Measurements from ENCODE around the gene METTL13. TPM values are rescaled to one million over a fixed set of nuclear protein-coding genes. Genes with fewer than 3 reads are reported as not detected.

Gene METTL13
- total and polyA plus RNA-seq, 2 of the 4 experiments (the other 2 are of a cell fraction) = 25.1 to 26.3 TPM

- H3K79me1 ChIP-seq (ENCODE audit: low read depth in 1 of 2, low read length in 2 of 2) = peaks cover 5 to 14% of the 10 kb centered on the region in 2 experiments; a peak in 3 of 4 replicates
- H2AK9ac ChIP-seq (replicated peaks; ENCODE audit: low read depth, low read length, poor library complexity) = no peak overlapping the region
- in situ Hi-C loops (cut with MboI; ENCODE audit: low sequenced_read_pairs) = loop anchor here (25.0 kb wide), 1 partner anchor 612 kb away; the partner anchor contains the start of gene C1orf105
- peaks cover 15% of the 10 kb centered on the region for H3K36me3 ChIP-seq (ENCODE audit: control insufficient read depth, insufficient read depth, low read length)
- no peak overlapping the region for H3K14ac ChIP-seq (replicated peaks; ENCODE audit: low read depth, low read length)
- H2BK15ac ChIP-seq (ENCODE audit: low read depth, low read length) = no peak overlapping the region
- H3K9me3 ChIP-seq (ENCODE audit: control insufficient read depth, insufficient read depth, low read length) = no peaks in the 10 kb centered on the region
- H3K4me1 ChIP-seq (ENCODE audit: control insufficient read depth, insufficient read depth, low read length) = peaks cover 4% of the 10 kb centered on the region; the same call in 1 of the 2 replicates
- H3K4ac ChIP-seq (ENCODE audit: low read depth, low read length) = no peak overlapping the region
- ChIA-PET CTCF (interaction anchor here (0.7 to 6.9 kb wide), 12 partner anchors 18 to 637 kb away, joined by 3 to 138 read pairs (median 4); no protein-coding TSS in a partner anchor), POLR2A (ENCODE audit: unreplicated experiment) (no interaction called here)
- H2BK20ac ChIP-seq (ENCODE audit: low read depth, low read length) = no peak overlapping the region
- H3K56ac ChIP-seq (ENCODE audit: extremely low read depth, insufficient read depth, low read length) = no peak overlapping the region
- H3K4me3 ChIP-seq (ENCODE audit: insufficient read depth, low read depth, low read length) = no peak overlapping the region
- no peak overlapping the region for H3K18ac ChIP-seq (ENCODE audit: low read depth, low read length)
- no peak overlapping the region for H4K8ac ChIP-seq (ENCODE audit: low read depth in 2 of 2, low read length in 2 of 2)
- DNase-seq = no peak
- H2AFZ ChIP-seq (replicated peaks; ENCODE audit: low read length, poor library complexity) = no peak overlapping the region
- H3K9ac ChIP-seq (ENCODE audit: low read depth, low read length) = no peak overlapping the region
- TF ChIP-seq MAFK (IDR thresholded peaks at IDR 0.05; ENCODE audit: low read depth, low read length) (no peak), POLR2A (IDR thresholded peaks at IDR 0.05; ENCODE audit: low read depth, low read length) (no peak), FOS (IDR thresholded peaks at IDR 0.05; ENCODE audit: low read depth, low read length) (no peak), SMC3 (IDR thresholded peaks at IDR 0.05; ENCODE audit: low read depth, low read length) (no peak), NFE2L2 (IDR thresholded peaks at IDR 0.05; ENCODE audit: low read depth, low read length) (no peak), USF2 (IDR thresholded peaks at IDR 0.05; ENCODE audit: low read depth, low read length) (no peak), CEBPB (IDR thresholded peaks at IDR 0.05; ENCODE audit: low read depth, low read length) (no peak), CHD1 (IDR thresholded peaks at IDR 0.05; ENCODE audit: low read depth, low read length) (no peak), RCOR1 (IDR thresholded peaks at IDR 0.05; ENCODE audit: insufficient replicate concordance, low read length) (no peak), BHLHE40 (IDR thresholded peaks at IDR 0.05; ENCODE audit: low read depth, low read length) (no peak), RFX5 (IDR thresholded peaks at IDR 0.05; ENCODE audit: low read depth, low read length) (no peak), MAZ (IDR thresholded peaks at IDR 0.05; ENCODE audit: borderline replicate concordance, low read depth, low read length) (no peak), MXI1 (IDR thresholded peaks at IDR 0.05; ENCODE audit: borderline replicate concordance, low read depth, low read length) (no peak), RAD21 (IDR thresholded peaks at IDR 0.05; ENCODE audit: low read length) (no peak)
- TF ChIP-seq, protein P1, sequence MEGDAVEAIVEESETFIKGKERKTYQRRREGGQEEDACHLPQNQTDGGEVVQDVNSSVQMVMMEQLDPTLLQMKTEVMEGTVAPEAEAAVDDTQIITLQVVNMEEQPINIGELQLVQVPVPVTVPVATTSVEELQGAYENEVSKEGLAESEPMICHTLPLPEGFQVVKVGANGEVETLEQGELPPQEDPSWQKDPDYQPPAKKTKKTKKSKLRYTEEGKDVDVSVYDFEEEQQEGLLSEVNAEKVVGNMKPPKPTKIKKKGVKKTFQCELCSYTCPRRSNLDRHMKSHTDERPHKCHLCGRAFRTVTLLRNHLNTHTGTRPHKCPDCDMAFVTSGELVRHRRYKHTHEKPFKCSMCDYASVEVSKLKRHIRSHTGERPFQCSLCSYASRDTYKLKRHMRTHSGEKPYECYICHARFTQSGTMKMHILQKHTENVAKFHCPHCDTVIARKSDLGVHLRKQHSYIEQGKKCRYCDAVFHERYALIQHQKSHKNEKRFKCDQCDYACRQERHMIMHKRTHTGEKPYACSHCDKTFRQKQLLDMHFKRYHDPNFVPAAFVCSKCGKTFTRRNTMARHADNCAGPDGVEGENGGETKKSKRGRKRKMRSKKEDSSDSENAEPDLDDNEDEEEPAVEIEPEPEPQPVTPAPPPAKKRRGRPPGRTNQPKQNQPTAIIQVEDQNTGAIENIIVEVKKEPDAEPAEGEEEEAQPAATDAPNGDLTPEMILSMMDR (conservative IDR thresholded peaks at IDR 0.05; ENCODE audit: low read depth, low read length) = no peak
- TF ChIP-seq, protein P2, sequence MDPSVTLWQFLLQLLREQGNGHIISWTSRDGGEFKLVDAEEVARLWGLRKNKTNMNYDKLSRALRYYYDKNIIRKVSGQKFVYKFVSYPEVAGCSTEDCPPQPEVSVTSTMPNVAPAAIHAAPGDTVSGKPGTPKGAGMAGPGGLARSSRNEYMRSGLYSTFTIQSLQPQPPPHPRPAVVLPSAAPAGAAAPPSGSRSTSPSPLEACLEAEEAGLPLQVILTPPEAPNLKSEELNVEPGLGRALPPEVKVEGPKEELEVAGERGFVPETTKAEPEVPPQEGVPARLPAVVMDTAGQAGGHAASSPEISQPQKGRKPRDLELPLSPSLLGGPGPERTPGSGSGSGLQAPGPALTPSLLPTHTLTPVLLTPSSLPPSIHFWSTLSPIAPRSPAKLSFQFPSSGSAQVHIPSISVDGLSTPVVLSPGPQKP (IDR thresholded peaks at IDR 0.05; ENCODE audit: borderline replicate concordance, low read depth, low read length) = no peak
- no peak overlapping the region for H3K23ac ChIP-seq (ENCODE audit: low read depth, low read length)
- no peak overlapping the region for H2AK5ac ChIP-seq (ENCODE audit: low read depth, low read length)
- intact Hi-C loops (cut with micrococcal nuclease) = loop anchor here (5.0 kb wide), 2 partner anchors 153 to 602 kb away; no protein-coding TSS in a partner anchor
- dilution Hi-C loops (cut with HindIII; ENCODE audit: low sequenced_read_pairs, unreplicated experiment) = no loop called here
- H2BK5ac ChIP-seq (ENCODE audit: low read depth, low read length, poor library complexity, severe bottlenecking) = no peak overlapping the region
- no peak overlapping the region for H3K4me2 ChIP-seq (ENCODE audit: low read depth, low read length)
- 60% methylated on average over 1 of the region's 3 CpGs; no CpG with 5 or more reads in 1 of the 2 experiments for WGBS, 2 experiments (ENCODE audit: extremely low coverage in 2 of 2, insufficient read length in 1 of 2)
- BruUV-seq (replicated peaks) = no TSS peak
- no peak overlapping the region for H2BK120ac ChIP-seq (ENCODE audit: low read depth, low read length)
- no peaks in the 10 kb centered on the region for H3K27me3 ChIP-seq (ENCODE audit: control insufficient read depth, insufficient read depth, low read length)
- H4K5ac ChIP-seq (ENCODE audit: low read depth, low read length) = no peak overlapping the region
- no peaks in the 10 kb centered on the region; the same call in 1 of the 2 replicates for H3K9me1 ChIP-seq (ENCODE audit: insufficient read depth, low read length)
- ATAC-seq (ENCODE audit: low read depth) = no peak
- no peak overlapping the region for H3K27ac ChIP-seq (ENCODE audit: insufficient read depth, low read length)
- no peaks in the 10 kb centered on the region for H4K20me1 ChIP-seq (ENCODE audit: insufficient read depth, low read length)
- H4K91ac ChIP-seq (ENCODE audit: insufficient read depth, low read depth, low read length) = no peak overlapping the region
These were observed 18.9 kb downstream of the METTL13 start for GRCh38 chr1:171800342-171800741.
